CD4-positive, alpha-beta T cell treated with Interleukin-10 for 1 hour (primary cell): ENCODE data around the gene PRSS21.

ENCODE experiments used
- DNase-seq: peaks from one replicate; pipeline ENCODE4 v3.0.0-alpha.2; 2020

PRSS21 gene

DNA sequence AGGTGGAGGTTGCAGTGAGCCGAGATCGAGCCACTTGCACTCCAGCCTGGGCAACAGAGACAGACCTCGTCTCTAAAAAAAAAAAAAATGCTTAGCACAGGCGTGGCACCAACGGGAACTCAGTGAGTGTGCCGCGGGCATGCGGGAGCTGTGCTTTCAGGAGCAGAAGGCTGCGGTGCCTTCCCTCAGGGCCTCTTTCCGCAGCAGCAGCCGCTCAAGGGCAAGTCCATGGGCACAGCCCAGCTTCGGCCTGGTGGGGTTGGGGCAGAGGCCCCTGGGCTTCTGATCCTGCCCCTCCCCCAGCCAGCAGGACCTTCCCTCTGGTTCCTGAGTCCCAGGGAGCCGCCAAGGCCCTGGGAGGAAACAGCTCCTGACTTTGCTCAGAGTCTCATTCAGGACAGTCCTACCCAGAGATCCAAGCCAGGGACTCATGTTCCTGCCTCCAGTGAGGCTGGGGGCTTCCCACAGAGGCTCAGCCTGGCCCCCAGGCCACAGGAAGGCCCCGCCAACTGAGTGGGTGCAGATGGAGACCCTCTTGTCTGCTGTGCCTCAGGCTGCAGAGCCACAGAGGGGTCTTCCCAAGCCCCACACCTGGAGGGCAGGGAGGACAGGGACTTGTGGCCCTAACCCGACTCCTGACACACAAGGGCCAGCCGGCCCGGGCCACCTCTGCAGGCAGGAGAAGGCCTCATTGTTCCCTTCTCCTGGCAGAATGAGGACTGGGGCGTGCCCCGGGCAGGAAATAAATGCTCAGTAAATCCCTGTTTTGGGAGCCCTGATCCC is 9.7 kb downstream of the PRSS21 start:
- DNase-seq, result no peak

GRCh38 chr16:2827374-2827791 is 10.3 kb downstream of the PRSS21 start:
- DNase-seq, result no peak

- DNase-seq, result no peak
Measured at GRCh38 chr16:2827831-2828520, 10.9 kb downstream of the PRSS21 start.

DNA sequence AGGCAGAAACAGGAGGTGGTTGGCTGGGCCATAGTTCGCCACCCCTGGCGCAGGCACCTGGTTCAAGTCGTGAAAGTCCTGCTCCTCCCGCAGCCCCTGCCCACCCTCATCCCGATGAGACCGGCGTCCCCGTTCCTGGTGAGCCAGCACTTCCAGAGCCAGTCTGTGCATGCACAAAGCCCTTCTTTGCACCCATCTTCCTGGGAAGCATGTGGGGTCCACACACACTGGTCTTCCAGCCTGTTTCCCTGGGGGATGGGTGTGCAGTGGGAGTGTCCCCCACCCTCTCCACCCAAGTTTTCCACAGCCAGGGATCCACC is 11.4 kb downstream of the PRSS21 start:
- DNase-seq, result no peak

GRCh38 chr16:2828876-2829430 is 11.9 kb downstream of the PRSS21 start:
- DNase-seq, result no peak

- no peak for DNase-seq
Measured at GRCh38 chr16:2829501-2830354, 12.7 kb downstream of the PRSS21 start, which contains the start of gene ZG16B. ZG16B (plus strand) TSS chr16:2830303; CDS start chr16:2830442, 139 bp downstream.

DNA sequence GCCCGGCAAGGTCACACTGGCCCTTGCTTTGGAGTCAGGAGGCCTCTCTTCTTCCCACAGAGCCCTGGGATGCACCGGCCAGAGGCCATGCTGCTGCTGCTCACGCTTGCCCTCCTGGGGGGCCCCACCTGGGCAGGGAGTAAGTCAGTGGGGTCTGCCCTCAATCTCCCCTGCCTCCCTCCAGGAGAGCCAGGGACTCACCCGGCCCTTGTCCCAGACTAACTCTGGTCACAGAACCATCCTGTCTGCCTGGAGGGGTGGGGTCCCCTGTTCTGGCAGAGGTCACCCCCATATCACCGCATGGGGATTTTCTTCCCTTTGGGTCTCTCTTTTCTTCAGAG is 13.3 kb downstream of the PRSS21 start:
- no peak for DNase-seq

DNA sequence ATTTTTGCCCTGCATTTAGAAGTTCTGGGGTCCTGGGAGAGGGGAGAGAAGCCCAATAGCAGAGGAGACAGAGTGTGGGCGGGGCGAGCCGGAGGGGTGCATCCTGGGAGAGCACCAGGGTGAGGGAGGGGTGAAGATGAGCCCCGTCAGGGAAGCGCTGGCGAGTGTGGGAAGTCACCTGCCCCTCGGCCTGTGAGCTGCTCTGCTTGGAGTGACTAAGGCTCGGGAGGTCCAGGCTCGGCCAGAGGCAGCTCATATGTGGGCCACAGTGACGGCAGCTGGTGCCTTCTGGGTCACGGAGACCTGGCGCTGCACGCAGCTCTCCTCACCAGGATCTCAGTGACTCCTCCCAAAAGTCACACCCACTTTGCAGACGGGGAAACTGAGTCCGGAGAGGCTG is 14.2 kb downstream of the PRSS21 start:
- DNase-seq, result no peak

DNA sequence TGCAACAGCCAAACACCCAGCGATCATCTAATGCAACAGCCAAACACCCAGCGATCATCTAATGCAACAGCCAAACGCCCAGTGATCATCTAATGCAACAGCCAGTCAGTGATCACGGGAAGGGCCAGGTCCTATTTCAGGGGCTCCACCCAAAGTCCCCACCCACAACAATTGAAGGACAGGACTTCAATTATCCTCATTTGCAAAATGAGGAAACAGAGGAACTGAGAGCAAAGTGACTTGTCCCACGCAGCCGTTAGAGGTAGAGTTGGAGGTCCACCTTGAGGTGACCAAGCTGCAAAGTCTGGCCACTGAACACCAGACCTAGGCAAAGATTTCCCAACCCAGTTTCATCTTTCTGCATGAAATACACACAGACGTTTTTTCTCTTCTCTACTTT is 16.7 kb downstream of the PRSS21 start:
- no peak for DNase-seq

GRCh38 chr16:2834968-2835367 is 17.9 kb downstream of the PRSS21 start:
- no peak for DNase-seq

DNA sequence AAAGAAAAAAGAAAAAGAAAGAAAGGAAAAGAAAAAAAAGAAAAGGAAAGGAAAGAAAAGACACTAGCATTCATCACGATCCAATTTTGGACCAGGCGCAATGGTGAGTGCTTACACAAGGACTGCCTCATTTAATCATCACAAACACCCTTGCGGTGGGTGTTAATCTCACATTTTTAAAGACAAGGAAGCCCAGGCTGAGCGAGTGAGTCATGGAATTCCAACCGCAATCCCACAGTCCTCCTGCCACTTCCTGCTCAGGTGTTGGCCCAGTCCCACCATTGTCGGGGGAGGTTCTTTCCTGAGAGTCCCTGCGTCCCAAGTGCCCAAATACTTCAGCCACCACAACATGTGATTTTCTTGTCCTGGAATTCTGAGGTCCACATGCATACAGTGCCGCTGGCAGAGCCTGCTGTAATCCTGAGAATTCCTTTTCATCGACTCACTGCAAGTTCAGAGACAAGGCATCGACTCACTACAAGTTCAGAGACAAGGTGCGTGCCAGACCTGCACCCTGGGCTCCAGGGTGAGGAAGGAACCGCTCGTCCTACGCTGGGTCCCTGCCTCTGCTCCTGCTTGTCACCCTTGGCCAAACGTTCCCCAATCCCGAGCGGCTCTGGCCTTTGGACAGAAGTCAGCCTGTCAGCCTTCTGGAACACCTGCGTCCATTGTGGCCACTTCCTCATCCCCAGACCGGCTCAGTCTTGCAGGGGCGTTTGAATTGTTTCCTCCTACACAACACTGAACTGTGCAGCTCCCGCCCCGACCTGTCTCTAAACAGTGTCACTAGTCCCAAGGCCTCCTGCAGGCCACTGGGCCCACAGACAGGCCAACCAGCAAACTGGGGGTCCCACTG is 18.8 kb downstream of the PRSS21 start:
- no peak for DNase-seq

DNA sequence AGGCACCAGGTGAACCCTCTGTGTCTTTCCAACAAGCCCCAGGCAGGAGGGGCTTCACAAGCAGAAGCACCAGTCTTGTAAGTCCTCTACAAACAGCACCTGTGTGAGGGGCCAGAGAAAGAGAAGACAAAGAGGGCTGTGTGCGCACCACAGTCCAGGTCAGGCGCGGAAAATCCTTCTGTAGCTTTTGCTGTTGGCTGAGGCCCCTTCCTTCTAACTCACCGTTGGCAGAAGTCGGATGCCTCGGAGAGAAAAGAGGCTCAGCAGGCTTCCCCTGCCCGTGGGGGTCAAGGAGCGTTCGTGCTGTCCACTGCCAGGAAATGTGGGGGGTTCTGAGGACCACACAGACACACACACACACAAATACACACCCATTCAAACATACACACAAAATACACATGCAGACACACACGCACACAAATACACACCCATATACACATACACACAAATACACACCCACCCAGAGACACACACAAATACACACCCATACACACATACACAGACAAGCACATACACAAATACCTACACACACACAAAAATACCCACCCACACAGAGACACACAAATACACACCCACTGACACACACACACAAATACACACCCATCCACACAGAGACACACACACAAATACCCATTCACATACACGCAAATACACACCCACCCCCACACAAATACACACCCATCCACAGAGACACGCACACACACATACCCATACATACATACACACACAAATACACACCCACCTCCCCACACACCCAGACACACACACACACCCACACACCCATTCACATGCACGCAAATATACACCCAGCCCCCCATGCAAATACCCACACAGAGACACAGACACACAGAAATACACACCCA is 19.8 kb downstream of the PRSS21 start:
- DNase-seq, result no peak

DNA sequence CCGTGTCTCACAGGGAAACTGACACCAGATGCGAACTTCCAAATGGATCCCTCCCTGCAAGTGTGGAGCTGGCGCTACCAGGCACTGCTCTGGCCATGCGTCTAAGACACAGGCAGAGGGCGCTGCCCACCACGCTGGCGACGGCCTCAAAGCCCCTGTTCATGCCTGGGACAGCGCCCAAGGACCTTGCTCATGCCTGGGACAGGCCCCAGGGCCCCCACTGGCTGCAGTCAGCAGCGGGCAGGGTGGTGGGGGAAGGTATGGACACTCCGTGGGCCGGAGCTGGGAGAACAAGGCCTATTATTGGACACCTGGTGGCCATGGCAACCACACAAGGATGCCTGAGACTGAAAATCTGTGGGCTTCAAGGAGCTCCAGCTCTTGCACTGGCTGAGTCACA is 21.9 kb downstream of the PRSS21 start:
- DNase-seq, result peak; percentile 61

- DNase-seq, result no peak
Measured at GRCh38 chr16:2839650-2840450, 22.8 kb downstream of the PRSS21 start.

- no peak for DNase-seq
Measured at GRCh38 chr16:2840914-2841313, 23.9 kb downstream of the PRSS21 start.

- DNase-seq, result no peak
Measured at GRCh38 chr16:2841606-2842339, 24.7 kb downstream of the PRSS21 start.

DNA sequence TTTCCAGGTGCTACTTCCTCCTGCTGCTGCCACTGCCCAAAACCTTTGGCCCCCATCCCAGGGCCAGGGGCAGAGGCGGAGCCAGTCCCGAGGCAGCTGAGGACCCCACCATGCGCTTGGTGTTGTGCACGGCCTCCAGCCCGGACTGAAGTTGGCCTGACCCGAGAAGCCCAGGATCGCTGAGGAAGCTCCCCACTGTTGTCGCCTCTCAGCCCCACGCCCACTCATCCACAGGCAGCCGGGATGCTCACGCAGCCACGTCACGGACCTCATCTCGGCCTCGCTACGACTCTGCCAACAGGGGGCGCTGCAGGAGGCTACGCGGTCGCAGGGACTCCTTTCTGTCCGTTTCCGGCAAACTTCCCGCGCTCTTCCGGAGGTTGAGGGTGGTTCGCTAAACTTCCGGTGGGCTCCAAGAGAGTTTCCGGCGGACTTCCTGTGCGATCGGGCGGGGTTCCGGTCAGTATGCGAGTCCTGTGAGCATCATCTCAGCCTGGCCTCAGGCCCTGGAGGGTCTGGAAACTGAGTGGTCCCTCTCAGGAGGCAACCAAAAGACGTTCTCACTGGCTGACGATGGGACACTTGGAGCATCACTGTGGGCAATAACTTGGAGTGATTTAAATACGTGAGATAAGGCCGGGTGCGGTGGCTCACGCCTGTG is 25.4 kb downstream of the PRSS21 start:
- peak; percentile 77 for DNase-seq

DNA sequence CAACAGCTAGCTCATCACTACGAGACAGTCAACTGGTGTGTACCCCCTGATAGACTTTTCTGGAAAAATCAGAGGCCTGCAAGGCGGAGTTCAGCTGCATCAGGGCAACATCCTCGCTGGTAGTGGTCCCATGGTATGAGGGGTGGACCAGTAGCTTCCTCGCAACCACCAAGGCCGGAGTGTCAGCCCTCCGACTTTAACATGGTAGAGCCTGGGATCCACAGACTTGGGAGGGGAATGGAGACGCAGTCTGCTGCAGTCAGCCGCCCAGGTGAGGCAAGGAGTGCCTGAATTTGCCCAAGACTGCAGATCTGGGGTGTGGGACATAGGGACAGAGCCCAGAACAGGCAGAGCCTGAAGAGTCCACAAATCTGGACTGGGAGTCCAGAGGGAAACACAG is 26.5 kb downstream of the PRSS21 start:
- no peak for DNase-seq

- no peak for DNase-seq
Measured at GRCh38 chr16:2845116-2845515, 28.1 kb downstream of the PRSS21 start.
